ENCODE measurements around the gene KCNG2.

DNA sequence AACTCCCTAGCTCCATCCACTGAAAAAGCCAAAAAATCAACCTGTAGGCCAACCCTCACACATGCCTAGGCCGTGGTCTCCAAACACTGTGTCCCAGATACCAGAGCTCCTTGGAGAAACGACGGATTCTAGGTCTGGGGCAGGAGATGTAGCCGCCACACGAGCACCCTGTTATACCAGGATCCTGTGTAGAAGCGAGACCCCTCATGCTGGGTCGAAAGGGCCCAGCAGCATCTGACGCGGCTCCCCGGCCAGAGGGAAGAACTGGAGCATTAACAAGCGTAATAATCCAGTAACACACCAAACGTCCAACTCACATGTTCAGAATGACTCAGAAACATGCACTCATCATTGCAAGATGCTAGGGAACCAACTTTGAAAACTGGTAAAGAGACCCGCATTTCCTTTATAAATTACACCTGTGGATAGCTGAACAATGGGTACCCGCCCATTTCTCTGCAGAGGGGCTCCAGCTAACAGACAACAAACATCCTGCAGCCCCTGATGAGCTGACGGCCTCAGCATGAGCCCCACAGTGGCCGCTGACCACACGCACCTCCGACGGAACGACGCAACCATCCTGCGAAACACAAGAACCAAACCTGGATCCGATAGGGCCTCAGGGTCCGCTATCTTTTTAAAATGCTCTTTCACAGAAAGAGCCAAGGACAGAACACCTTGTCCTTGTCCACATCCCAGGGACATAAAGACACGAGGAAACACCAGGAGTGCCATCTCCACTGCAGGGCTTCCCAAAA is 139.5 kb downstream of the KCNG2 start:
- no peak for TF ChIP-seq BRCA1 (IDR thresholded peaks at IDR 0.05; ENCODE audit: low read depth, low read length)
- no peak for TF ChIP-seq EP300 (IDR thresholded peaks at IDR 0.05; ENCODE audit: borderline replicate concordance in 1 of 2, low read depth in 2 of 2, low read length in 2 of 2)
- TF ChIP-seq, protein P1, sequence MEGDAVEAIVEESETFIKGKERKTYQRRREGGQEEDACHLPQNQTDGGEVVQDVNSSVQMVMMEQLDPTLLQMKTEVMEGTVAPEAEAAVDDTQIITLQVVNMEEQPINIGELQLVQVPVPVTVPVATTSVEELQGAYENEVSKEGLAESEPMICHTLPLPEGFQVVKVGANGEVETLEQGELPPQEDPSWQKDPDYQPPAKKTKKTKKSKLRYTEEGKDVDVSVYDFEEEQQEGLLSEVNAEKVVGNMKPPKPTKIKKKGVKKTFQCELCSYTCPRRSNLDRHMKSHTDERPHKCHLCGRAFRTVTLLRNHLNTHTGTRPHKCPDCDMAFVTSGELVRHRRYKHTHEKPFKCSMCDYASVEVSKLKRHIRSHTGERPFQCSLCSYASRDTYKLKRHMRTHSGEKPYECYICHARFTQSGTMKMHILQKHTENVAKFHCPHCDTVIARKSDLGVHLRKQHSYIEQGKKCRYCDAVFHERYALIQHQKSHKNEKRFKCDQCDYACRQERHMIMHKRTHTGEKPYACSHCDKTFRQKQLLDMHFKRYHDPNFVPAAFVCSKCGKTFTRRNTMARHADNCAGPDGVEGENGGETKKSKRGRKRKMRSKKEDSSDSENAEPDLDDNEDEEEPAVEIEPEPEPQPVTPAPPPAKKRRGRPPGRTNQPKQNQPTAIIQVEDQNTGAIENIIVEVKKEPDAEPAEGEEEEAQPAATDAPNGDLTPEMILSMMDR (IDR thresholded peaks at IDR 0.05; ENCODE audit: control extremely low read depth in 1 of 3, insufficient read depth in 1 of 3, low read depth in 1 of 3, low read length in 3 of 3): no peak
- no peak for TF ChIP-seq EZH2 (IDR thresholded peaks at IDR 0.05; ENCODE audit: low read depth, low read length, severe bottlenecking)
- no peak for TF ChIP-seq RFX5 (IDR thresholded peaks at IDR 0.05; ENCODE audit: borderline replicate concordance, low read depth, low read length)
- no peak for TF ChIP-seq RXRA (IDR thresholded peaks at IDR 0.05; ENCODE audit: insufficient read depth, low read depth, low read length)
- no peak for TF ChIP-seq MAFK (IDR thresholded peaks at IDR 0.05; ENCODE audit: low read depth, low read length)
- TF ChIP-seq CBX5 (IDR thresholded peaks at IDR 0.05; ENCODE audit: low read depth, low read length): no peak
- TF ChIP-seq JUN (IDR thresholded peaks at IDR 0.05; ENCODE audit: low read depth, low read length): no peak
- no peak for TF ChIP-seq POLR2A (IDR thresholded peaks at IDR 0.05; ENCODE audit: control extremely low read depth in 1 of 2, low read depth in 2 of 2, low read length in 2 of 2)
- TF ChIP-seq POLR2AphosphoS5 (IDR thresholded peaks at IDR 0.05; ENCODE audit: low read depth, low read length): no peak

All from H1 (cell line).